ENCODE results near the gene TMEM151B. TPM values are rescaled to one million over a fixed set of nuclear protein-coding genes. Genes with fewer than 3 reads are reported as not detected.

The TMEM151B gene
- total and polyA plus RNA-seq, 10 of the 15 experiments (the other 5 are each of a cell fraction or from before 2014, with no cell fraction given): 0.01 to 0.19 (median 0.05) TPM; not detected in 6

GRCh38 chr6:44228433-44228832 lies 41.8 kb upstream of the TMEM151B start:
- no peak overlapping the region for H2AFZ ChIP-seq (ENCODE audit: control insufficient read depth, low read depth, low read length)
- no peak overlapping the region for H3K9ac ChIP-seq (ENCODE audit: control insufficient read depth, insufficient read depth, low read length)
- no peak overlapping the region for H3K27ac ChIP-seq (ENCODE audit: control insufficient read depth, insufficient read depth)
- 95% methylated on average over 7 of the region's 7 CpGs for WGBS (ENCODE audit: insufficient coverage, insufficient replicate concordance, low lambda C conversion rate, missing lambda C conversion rate)
- in situ Hi-C loops (cut with MboI): no loop called here
- TF ChIP-seq CBX5 (IDR thresholded peaks at IDR 0.05; ENCODE audit: low read depth): no peak
- no peak for TF ChIP-seq CTCF (IDR thresholded peaks at IDR 0.05 in 2 of 3, conservative IDR thresholded peaks at IDR 0.05 in 1 of 3; ENCODE audit: control insufficient read depth in 2 of 3, extremely low read depth in 1 of 3, insufficient read depth in 1 of 3, low read depth in 3 of 3, low read length in 3 of 3)
- no peak for TF ChIP-seq MTA3 (IDR thresholded peaks at IDR 0.05; ENCODE audit: borderline replicate concordance, low read length)
- TF ChIP-seq POLR2AphosphoS2 (IDR thresholded peaks at IDR 0.05; ENCODE audit: low read depth, low read length): no peak
- no peak for TF ChIP-seq BHLHE40 (IDR thresholded peaks at IDR 0.05; ENCODE audit: borderline replicate concordance in 1 of 2, low read depth in 2 of 2, low read length in 1 of 2)
- no peak for TF ChIP-seq HDGF (IDR thresholded peaks at IDR 0.05)
- no peak for TF ChIP-seq SIN3A (IDR thresholded peaks at IDR 0.05; ENCODE audit: low read depth, low read length)
- no peak for TF ChIP-seq TBL1XR1 (IDR thresholded peaks at IDR 0.05; ENCODE audit: low read depth, low read length)
- no peak for TF ChIP-seq MEF2B (IDR thresholded peaks at IDR 0.05; ENCODE audit: partially characterized antibody, poor library complexity, severe bottlenecking)
- BruUV-seq (replicated peaks): no TSS peak
- no peaks in the 10 kb centered on the region for H3K9me3 ChIP-seq (replicated peaks; ENCODE audit: control insufficient read depth, insufficient read depth, low read length)
- H4K20me1 ChIP-seq (ENCODE audit: control insufficient read depth, insufficient read depth): no peaks in the 10 kb centered on the region
- SMC1A ChIA-PET (ENCODE audit: uncharacterized antibody, unreplicated experiment): interaction anchor here (0.8 to 2.3 kb wide), 3 partner anchors 7 to 65 kb away, joined by 3 to 6 read pairs (median 4); no protein-coding TSS in a partner anchor
- RAD21 ChIA-PET (ENCODE audit: unreplicated experiment): interaction anchor here (1.7 kb wide), 1 partner anchor 53 kb away, joined by 4 read pairs; no protein-coding TSS in a partner anchor
- CTCF ChIA-PET: interaction anchor here (0.8 to 2.0 kb wide), 3 partner anchors 9 to 33 kb away, joined by 3 to 9 read pairs (median 4); partner anchors contain the start of gene HSP90AB1
- H3K79me2 ChIP-seq (ENCODE audit: control insufficient read depth, insufficient read depth, low read length): peaks cover 31% of the 10 kb centered on the region
- no peak for FAIRE-seq
- H3K4me1 ChIP-seq (ENCODE audit: control insufficient read depth, insufficient read depth, low read length): peaks cover 13% of the 10 kb centered on the region
- H3K36me3 ChIP-seq (ENCODE audit: control insufficient read depth in 2 of 2, insufficient read depth in 2 of 2, low read length in 1 of 2): peaks cover 4 to 18% of the 10 kb centered on the region in 2 experiments; a peak in 3 of 4 replicates
- POLR2A ChIA-PET: interaction anchor here (0.6 kb wide), 1 partner anchor 13 kb away, joined by 3 read pairs; no protein-coding TSS in a partner anchor
- DNase-seq (ENCODE audit: low read depth, low spot score): no peak
- H3K4me2 ChIP-seq (ENCODE audit: control insufficient read depth, insufficient read depth): no peak overlapping the region
- intact Hi-C loops (cut with micrococcal nuclease; ENCODE audit: unreplicated experiment): no loop called here
- no peak for ATAC-seq
- no peak overlapping the region for H3K4me3 ChIP-seq
- H3K27me3 ChIP-seq (replicated peaks in 1 of 2; ENCODE audit: control insufficient read depth in 2 of 2, insufficient read depth in 2 of 2, low read length in 1 of 2): no peaks in the 10 kb centered on the region

Data from GM12878 (cell line).